ENCODE measurements around the gene CDH20.

DNA sequence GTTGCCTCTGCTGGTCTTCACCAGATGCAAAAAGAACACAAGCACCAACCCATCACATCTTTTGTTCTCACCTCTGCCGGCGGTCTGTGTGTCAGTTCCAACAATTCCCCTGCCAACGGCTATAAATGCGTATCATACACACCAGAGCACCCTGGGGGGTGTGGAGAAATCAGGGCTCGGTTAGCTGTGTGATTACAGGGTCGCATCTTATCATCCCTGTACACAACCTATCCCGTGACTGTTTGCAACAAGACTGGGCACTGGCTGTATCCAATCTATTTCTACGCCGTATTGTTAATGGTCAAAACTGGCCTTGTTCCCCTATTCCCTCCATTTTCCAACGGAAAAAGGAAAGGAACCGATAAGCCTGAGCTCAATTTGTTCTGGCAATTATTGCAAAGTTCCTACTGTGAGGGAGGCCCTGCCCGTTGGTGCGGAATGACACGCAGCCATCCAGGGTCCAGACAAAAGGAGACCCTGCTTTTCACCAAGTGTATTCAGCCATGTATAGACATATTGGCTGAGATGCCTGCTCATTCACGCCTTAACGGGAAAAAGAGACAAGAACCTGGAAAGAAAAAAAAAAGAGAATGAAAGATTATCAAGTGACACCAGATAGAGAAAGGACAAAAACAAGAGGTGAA lies 136.9 kb downstream of the CDH20 start:
- no peak for TF ChIP-seq ZEB2 (tag by site-specific recombination; IDR thresholded peaks at IDR 0.05)
- TF ChIP-seq, protein P1, sequence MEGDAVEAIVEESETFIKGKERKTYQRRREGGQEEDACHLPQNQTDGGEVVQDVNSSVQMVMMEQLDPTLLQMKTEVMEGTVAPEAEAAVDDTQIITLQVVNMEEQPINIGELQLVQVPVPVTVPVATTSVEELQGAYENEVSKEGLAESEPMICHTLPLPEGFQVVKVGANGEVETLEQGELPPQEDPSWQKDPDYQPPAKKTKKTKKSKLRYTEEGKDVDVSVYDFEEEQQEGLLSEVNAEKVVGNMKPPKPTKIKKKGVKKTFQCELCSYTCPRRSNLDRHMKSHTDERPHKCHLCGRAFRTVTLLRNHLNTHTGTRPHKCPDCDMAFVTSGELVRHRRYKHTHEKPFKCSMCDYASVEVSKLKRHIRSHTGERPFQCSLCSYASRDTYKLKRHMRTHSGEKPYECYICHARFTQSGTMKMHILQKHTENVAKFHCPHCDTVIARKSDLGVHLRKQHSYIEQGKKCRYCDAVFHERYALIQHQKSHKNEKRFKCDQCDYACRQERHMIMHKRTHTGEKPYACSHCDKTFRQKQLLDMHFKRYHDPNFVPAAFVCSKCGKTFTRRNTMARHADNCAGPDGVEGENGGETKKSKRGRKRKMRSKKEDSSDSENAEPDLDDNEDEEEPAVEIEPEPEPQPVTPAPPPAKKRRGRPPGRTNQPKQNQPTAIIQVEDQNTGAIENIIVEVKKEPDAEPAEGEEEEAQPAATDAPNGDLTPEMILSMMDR (tag by site-specific recombination; IDR thresholded peaks at IDR 0.05): no peak
- TF ChIP-seq TCF7L2 (IDR thresholded peaks at IDR 0.05; ENCODE audit: borderline replicate concordance, low read depth, low read length): no peak
- no peak for TF ChIP-seq GLI4 (tag by site-specific recombination; IDR thresholded peaks at IDR 0.05)
